ENCODE measurements around the gene SSR4.
"Not testable (repeated sequence)": the region's sequence is repeated elsewhere in the genome, so short reads cannot be mapped to it uniquely, and the experiment has no call there.

The SSR4 gene

DNA sequence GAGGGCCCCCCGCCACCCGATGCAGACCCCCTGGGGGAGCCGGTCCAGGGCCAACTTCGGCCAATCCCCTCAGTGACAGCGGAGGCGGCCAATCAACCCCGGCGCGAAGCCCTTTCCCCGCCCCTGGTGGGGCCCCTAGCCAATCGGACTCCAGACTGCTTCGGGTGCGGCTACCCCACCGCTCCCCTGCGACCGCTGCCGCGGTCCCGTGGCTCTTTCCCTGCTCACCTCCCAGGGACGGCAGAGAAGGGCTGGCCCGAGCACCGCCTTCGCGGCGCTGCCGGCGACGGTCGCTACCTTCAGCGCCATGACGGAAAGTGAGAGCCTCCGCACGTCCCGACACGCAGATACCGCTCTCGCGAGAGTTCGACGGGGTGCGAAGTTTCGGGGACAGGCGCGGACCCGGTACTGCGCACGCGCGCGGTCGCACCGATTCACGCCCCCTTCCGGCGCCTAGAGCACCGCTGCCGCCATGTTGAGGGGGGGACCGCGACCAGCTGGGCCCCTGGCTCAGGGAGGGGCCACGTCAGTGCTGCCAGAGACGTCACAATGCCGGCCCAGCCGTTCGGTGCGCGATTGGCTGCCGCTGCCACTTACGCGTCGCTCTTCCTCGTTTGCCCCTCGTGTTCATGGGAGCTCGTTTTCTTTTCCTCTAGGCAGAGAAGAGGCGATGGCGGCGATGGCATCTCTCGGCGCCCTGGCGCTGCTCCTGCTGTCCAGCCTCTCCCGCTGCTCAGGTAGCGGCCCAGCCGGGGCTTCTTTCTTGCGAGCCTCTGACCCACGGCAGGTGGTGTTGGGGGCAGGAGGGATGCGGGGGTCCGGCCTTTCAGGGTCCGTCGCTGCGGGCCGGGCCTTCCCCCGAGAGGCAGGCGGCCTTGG lies at the start of gene SSR4, which contains the start of gene IDH3G:
Gene SSR4, plus strand, starts transcription at position 651 of the 879 bp plus-strand sequence. Its CDS starts 20 bp downstream, at position 671.
Gene IDH3G, minus strand, starts transcription at position 358 of the 879 bp plus-strand sequence. Its CDS starts 49 bp downstream, at position 309.
- peak; percentile 95 for DNase-seq (ENCODE audit: low spot score)

GRCh38 chrX:153745067-153745433 lies 49.4 kb upstream of the SSR4 start:
- DNase-seq (ENCODE audit: low spot score): not testable (repeated sequence)

GRCh38 chrX:153746359-153746758 lies 48.1 kb upstream of the SSR4 start:
- DNase-seq (ENCODE audit: low spot score): no peak

- not testable (repeated sequence) for DNase-seq (ENCODE audit: low spot score)
Measured at GRCh38 chrX:153746991-153747390, 47.5 kb upstream of the SSR4 start.

GRCh38 chrX:153749017-153749416 lies 45.5 kb upstream of the SSR4 start:
- DNase-seq (ENCODE audit: low spot score): not testable (repeated sequence)

- no peak for DNase-seq (ENCODE audit: low spot score)
Measured at GRCh38 chrX:153750127-153750774, 44.2 kb upstream of the SSR4 start.

DNA sequence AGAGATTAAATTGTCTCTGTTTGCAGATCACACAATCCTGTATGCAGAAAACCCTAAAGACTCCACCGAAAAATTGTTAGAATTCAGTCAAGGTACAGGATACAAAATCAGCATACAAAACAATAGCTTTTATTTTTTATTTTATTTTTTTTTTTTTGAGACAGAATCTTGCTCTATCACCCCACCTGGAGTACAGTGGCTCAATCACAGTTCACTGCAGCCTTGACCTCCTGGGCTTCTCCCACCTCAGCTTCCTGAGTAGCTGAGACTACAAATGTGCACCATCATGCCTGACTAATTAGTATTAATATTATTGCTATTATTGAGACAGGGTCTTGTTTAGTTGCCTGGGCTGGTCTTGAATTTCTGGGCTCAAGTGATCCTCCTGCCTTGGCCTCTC lies 39.3 kb upstream of the SSR4 start:
- no peak for DNase-seq (ENCODE audit: low spot score)

GRCh38 chrX:153761863-153762262 lies 32.6 kb upstream of the SSR4 start:
- no peak for DNase-seq (ENCODE audit: low spot score)

GRCh38 chrX:153762626-153763173 lies 31.8 kb upstream of the SSR4 start:
- no peak for DNase-seq (ENCODE audit: low spot score)

DNA sequence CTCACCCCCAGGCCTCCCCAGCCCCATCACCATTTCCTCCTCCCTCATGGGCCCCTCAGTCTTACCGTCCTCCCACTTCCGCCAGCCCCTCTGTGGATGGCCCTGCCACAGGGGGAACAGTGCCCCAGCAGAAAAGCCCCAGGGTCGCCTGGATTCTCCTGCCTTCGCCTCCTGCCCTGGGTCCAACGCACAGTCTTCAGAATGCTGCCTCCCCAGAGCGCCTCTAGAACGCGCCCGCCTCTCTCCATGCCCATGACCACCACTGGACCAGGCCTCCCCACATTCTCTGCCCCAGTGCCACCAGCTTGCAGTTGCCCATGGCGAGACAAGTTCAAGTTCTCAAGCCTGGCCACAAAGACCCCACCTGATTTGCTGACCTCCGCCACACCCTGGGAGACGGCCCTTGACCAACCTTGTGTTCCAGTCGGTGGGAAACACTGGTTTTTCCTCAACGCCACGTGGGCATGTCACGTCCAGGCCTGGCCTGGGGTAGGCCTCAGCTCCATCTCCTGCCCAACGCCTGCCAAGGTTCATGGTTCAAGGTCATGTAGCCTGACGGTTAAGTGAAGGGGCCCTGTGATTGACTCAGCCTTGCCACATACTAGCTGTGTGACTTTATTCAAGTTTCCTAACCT lies 31.1 kb upstream of the SSR4 start:
- no peak for DNase-seq (ENCODE audit: low spot score)

DNA sequence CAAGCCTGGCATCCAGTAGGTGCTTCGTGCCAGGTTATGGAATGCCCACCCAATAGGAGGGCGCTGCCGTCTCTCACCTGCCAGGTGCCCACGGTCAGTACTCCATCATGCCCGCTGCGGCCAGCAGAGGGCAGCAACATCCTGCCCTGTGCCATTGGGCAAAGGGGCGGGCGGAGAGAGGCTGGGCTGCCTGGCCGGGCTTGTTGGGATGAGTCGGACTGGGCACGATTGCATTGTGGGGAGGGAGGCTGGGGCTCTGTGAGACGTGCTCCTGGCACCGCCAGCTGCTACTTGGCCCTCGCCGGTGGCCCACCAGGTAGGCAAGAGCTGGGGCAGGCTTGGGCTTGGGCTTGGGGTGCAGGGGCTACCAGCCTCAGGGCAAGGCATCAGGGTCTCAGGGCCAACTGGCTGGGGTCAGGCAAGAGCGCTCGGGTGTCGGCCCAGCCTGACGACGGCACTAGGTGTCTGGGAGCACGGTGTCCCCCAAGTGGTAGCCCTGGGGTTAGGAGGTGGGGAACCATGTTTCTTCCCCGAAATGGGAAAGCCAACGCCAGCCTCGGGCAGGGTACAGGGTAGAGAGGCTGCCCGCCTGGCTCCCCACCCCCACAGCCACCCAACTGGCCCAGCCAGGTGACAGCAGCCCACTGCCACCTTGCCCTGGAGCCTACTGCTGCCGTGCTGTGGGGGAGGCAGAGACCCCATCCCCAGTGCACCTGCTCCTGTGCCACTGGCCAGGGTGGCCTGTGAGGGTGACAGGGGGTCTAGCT lies 30.3 kb upstream of the SSR4 start, which contains the start of gene PLXNB3:
Gene PLXNB3, plus strand, starts transcription at position 261 of the 767 bp plus-strand sequence. CDS start 1,287 bp downstream, outside the sequence.
- DNase-seq (ENCODE audit: low spot score): peak; percentile 75

- DNase-seq (ENCODE audit: low spot score): no peak
Measured at GRCh38 chrX:153764786-153765137, 29.7 kb upstream of the SSR4 start.

GRCh38 chrX:153765138-153766079 lies 29.1 kb upstream of the SSR4 start:
- no peak for DNase-seq (ENCODE audit: low spot score)

GRCh38 chrX:153766098-153766817 lies 28.2 kb upstream of the SSR4 start:
- DNase-seq (ENCODE audit: low spot score): peak; percentile 7

GRCh38 chrX:153766871-153767673 lies 27.4 kb upstream of the SSR4 start:
- no peak for DNase-seq (ENCODE audit: low spot score)

- DNase-seq (ENCODE audit: low spot score): no peak
Measured at GRCh38 chrX:153767674-153768055, 26.8 kb upstream of the SSR4 start.

DNA sequence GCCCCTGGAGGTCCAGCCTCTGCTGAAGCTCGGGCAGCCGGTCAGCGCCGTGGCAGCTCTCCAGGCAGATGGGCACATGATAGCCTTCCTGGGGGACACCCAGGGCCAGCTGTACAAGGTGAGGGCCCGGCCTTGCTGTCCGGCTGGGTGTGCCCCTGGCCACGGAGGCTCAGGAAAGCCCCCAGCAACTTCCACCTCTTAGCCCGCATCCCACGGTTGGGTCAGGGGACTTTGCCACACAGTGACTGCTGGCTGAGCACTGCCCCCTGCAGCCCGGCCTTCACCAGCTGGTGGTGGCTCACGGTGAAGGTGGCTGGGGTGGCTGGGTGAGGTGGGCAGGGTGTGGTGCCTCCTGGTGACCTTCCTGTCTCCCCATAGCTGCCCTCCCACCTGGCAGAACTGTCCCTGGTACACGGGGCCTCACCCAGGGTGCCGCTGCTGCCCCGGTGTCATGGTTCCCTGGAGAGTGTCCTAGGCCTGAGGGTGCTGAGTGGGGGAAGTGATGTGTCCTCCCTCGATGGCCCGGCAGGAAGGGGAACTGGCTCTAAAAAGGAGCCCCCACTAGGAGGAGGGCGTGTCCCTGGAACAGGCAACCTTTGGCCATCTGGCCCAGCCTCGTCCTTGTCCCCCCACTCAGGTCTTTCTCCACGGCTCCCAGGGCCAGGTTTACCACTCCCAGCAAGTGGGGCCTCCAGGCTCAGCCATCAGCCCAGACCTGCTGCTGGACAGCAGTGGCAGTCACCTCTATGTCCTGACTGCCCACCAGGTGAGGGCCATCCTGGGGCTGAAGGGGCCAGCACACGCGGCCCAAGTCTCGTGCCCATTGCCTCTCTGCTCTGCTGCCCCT lies 25.9 kb upstream of the SSR4 start:
- DNase-seq (ENCODE audit: low spot score): no peak

Measured in CD4-positive, alpha-beta T cell treated with Interleukin-2 at 100 ng/mL for 4 hours (primary cell).